IMR-90 (cell line): Measurements from ENCODE around the gene MSANTD4. TPM values are rescaled to one million over a fixed set of nuclear protein-coding genes. Genes with fewer than 3 reads are reported as not detected.
A peak's percentile ranks its signal among the peaks of the same experiment; 100 is the strongest.

Experiments used
- ATAC-seq: fragments of 200-7000 bp; cut with Tn5 transposase; 2 replicates; pipeline ENCODE4 v1.9.1; 2020; ENCODE audit warnings: low read depth, mild to moderate bottlenecking, moderate library complexity
- BruUV-seq: library from RNA; stranded (reverse); fragments of 400-500 nt; replicated peaks from 2 replicates; lab custom pipeline; 2021; lab: Mats Ljungman, UMichigan
- CTCF ChIA-PET: fragments of 300-600 bp; formaldehyde crosslinking; extraction: SDS; loops from one replicate; lab custom pipeline; 2021; ENCODE audit warnings: antibody characterized with exemption; lab: Yijun Ruan, JAX
- POLR2A ChIA-PET: fragments of 300-600 bp; sonication (Branson Sonifier 250); formaldehyde crosslinking; loops from one replicate; lab custom pipeline; 2022; ENCODE audit warnings: antibody characterized with exemption; ENCODE audit not compliant: unreplicated experiment; lab: Charles Lee
- DNase-seq: peaks from one replicate; pipeline ENCODE4 v3.0.0; 2013
- H2AFZ ChIP-seq: replicated peaks from 2 replicates; pipeline ENCODE3; 2013; ENCODE audit warnings: low read length, mild to moderate bottlenecking; ENCODE audit not compliant: poor library complexity
- H2AK5ac ChIP-seq: 2 replicates; pipeline ENCODE4 v1.6.1; 2013; ENCODE audit warnings: low read depth, low read length, inconsistent platforms
- H2AK9ac ChIP-seq: replicated peaks from 2 replicates; pipeline ENCODE3; 2013; ENCODE audit warnings: mild to moderate bottlenecking, low read depth, low read length, moderate library complexity; ENCODE audit not compliant: poor library complexity
- H2BK120ac ChIP-seq: 2 replicates; pipeline ENCODE4 v1.6.1; 2013; ENCODE audit warnings: low read depth, low read length, inconsistent platforms
- H2BK15ac ChIP-seq: 3 replicates; pipeline ENCODE4 v1.6.1; 2013; ENCODE audit warnings: low read depth, low read length, inconsistent platforms
- H2BK20ac ChIP-seq: 2 replicates; pipeline ENCODE4 v1.6.1; 2013; ENCODE audit warnings: low read depth, mild to moderate bottlenecking, inconsistent platforms, low read length, moderate library complexity
- H2BK5ac ChIP-seq: 2 replicates; pipeline ENCODE4 v1.6.1; 2013; ENCODE audit warnings: mild to moderate bottlenecking, low read depth, low read length, inconsistent platforms; ENCODE audit not compliant: poor library complexity, severe bottlenecking
- H3K14ac ChIP-seq: replicated peaks from 2 replicates; pipeline ENCODE4 v1.6.1; 2013; ENCODE audit warnings: low read depth, low read length, inconsistent platforms
- H3K18ac ChIP-seq: 2 replicates; pipeline ENCODE4 v1.6.1; 2013; ENCODE audit warnings: low read depth, low read length, control low read depth
- H3K23ac ChIP-seq: 2 replicates; pipeline ENCODE4 v1.6.1; 2013; ENCODE audit warnings: low read depth, low read length, inconsistent platforms
- H3K27ac ChIP-seq: 2 replicates; pipeline ENCODE4 v1.5.1; 2013; ENCODE audit warnings: mild to moderate bottlenecking, control low read depth, low read length; ENCODE audit not compliant: insufficient read depth
- H3K27me3 ChIP-seq: 2 replicates; pipeline ENCODE4 v1.6.1; 2013; ENCODE audit warnings: low read length; ENCODE audit not compliant: control insufficient read depth, insufficient read depth
- H3K36me3 ChIP-seq: 2 replicates; pipeline ENCODE4 v1.6.1; 2013; ENCODE audit warnings: low read length, mixed read lengths; ENCODE audit not compliant: control insufficient read depth, insufficient read depth
- H3K4ac ChIP-seq: 2 replicates; pipeline ENCODE4 v1.6.1; 2013; ENCODE audit warnings: low read depth, low read length, inconsistent platforms
- H3K4me1 ChIP-seq: 2 replicates; pipeline ENCODE4 v1.6.1; 2013; ENCODE audit warnings: low read length, mixed read lengths; ENCODE audit not compliant: control insufficient read depth, insufficient read depth
- H3K4me2 ChIP-seq: 2 replicates; pipeline ENCODE4 v1.6.1; 2013; ENCODE audit warnings: low read depth, mild to moderate bottlenecking, control low read depth, low read length, moderate library complexity
- H3K4me3 ChIP-seq: 2 replicates; pipeline ENCODE4 v1.5.1; 2013; ENCODE audit warnings: low read depth, mild to moderate bottlenecking, control low read depth, low read length, moderate library complexity; ENCODE audit not compliant: insufficient read depth
- H3K56ac ChIP-seq: 2 replicates; pipeline ENCODE4 v1.6.1; 2013; ENCODE audit warnings: low read length, inconsistent platforms; ENCODE audit not compliant: insufficient read depth; ENCODE audit errors: extremely low read depth
- H3K79me1 ChIP-seq, 2 experiments: 2 replicates each; pipeline ENCODE4 v1.6.1; 2013; ENCODE audit warnings: low read length in 2 of 2, inconsistent platforms in 1 of 2, low read depth in 1 of 2
- H3K9ac ChIP-seq: 2 replicates; pipeline ENCODE4 v1.6.1; 2013; ENCODE audit warnings: low read depth, low read length, control low read depth
- H3K9me1 ChIP-seq: 2 replicates; pipeline ENCODE4 v1.6.1; 2013; ENCODE audit warnings: low read length, inconsistent platforms; ENCODE audit not compliant: insufficient read depth
- H3K9me3 ChIP-seq: 2 replicates; pipeline ENCODE4 v1.6.1; 2013; ENCODE audit warnings: low read length; ENCODE audit not compliant: control insufficient read depth, insufficient read depth
- H4K20me1 ChIP-seq: 2 replicates; pipeline ENCODE4 v1.6.1; 2013; ENCODE audit warnings: low read length, inconsistent platforms; ENCODE audit not compliant: insufficient read depth
- H4K5ac ChIP-seq: 2 replicates; pipeline ENCODE4 v1.6.1; 2013; ENCODE audit warnings: mild to moderate bottlenecking, low read depth, low read length, control low read depth
- H4K8ac ChIP-seq, 2 experiments: 2 replicates each; pipeline ENCODE4 v1.6.1; 2013; ENCODE audit warnings: low read depth in 2 of 2, low read length in 2 of 2, control low read depth in 1 of 2, inconsistent platforms in 1 of 2
- H4K91ac ChIP-seq: 2 replicates; pipeline ENCODE4 v1.6.1; 2013; ENCODE audit warnings: low read depth, low read length, inconsistent platforms; ENCODE audit not compliant: insufficient read depth
- BHLHE40 ChIP-seq: fragments of 150-350 bp; IDR thresholded peaks from 2 replicates; pipeline ENCODE4 v1.6.1; 2016; ENCODE audit warnings: mild to moderate bottlenecking, low read depth, low read length
- CEBPB ChIP-seq: IDR thresholded peaks from 2 replicates; pipeline ENCODE4 v1.6.1; 2012; ENCODE audit warnings: low read depth, low read length, improper control_type of control experiment
- CHD1 ChIP-seq: IDR thresholded peaks from 2 replicates; pipeline ENCODE4 v1.6.1; 2012; ENCODE audit warnings: low read depth, low read length, improper control_type of control experiment
- FOS ChIP-seq: fragments of 150-350 bp; IDR thresholded peaks from 2 replicates; pipeline ENCODE4 v1.6.1; 2016; ENCODE audit warnings: low read depth, low read length
- MAFK ChIP-seq: IDR thresholded peaks from 2 replicates; pipeline ENCODE4 v1.6.1; 2012; ENCODE audit warnings: low read depth, low read length, improper control_type of control experiment
- MAZ ChIP-seq: IDR thresholded peaks from 2 replicates; pipeline ENCODE4 v1.6.1; 2012; ENCODE audit warnings: low read depth, mild to moderate bottlenecking, low read length, improper control_type of control experiment, moderate library complexity, borderline replicate concordance
- MXI1 ChIP-seq: IDR thresholded peaks from 2 replicates; pipeline ENCODE4 v1.6.1; 2012; ENCODE audit warnings: low read depth, mild to moderate bottlenecking, low read length, moderate library complexity, borderline replicate concordance
- NFE2L2 ChIP-seq: fragments of 150-350 bp; IDR thresholded peaks from 2 replicates; pipeline ENCODE4 v1.6.1; 2016; ENCODE audit warnings: low read depth, mild to moderate bottlenecking, low read length
- POLR2A ChIP-seq: IDR thresholded peaks from 2 replicates; pipeline ENCODE4 v1.6.1; 2012; ENCODE audit warnings: mild to moderate bottlenecking, low read depth, low read length
- RCOR1 ChIP-seq: IDR thresholded peaks from 2 replicates; pipeline ENCODE4 v1.6.1; 2012; ENCODE audit warnings: mild to moderate bottlenecking, low read length, improper control_type of control experiment; ENCODE audit not compliant: insufficient replicate concordance
- SMC3 ChIP-seq: fragments of 150-350 bp; IDR thresholded peaks from 2 replicates; pipeline ENCODE4 v1.6.1; 2016; ENCODE audit warnings: low read depth, mild to moderate bottlenecking, antibody characterized with exemption, low read length, moderate library complexity
- WGBS, 2 experiments: methylation state at CpG; one replicate each; pipeline versions ENCODE4 v1.1.5 to v1.1.7; 2013; ENCODE audit warnings: missing lambda C conversion rate in 2 of 2; ENCODE audit not compliant: insufficient read length in 1 of 2; ENCODE audit errors: extremely low coverage in 2 of 2; 5-methylcytosine and 5-hydroxymethylcytosine counted together
- dilution Hi-C: fragments of 300-500 bp; cut with HindIII; formaldehyde crosslinking; loops from one replicate; pipeline ENCODE4 v1.14.3; 2018; ENCODE audit warnings: low sequenced_read_pairs; ENCODE audit not compliant: unreplicated experiment
- in situ Hi-C: fragments of 300-500 bp; cut with MboI; formaldehyde crosslinking; loops from 3 replicates; pipeline ENCODE4 v1.14.3; 2019; ENCODE audit warnings: low sequenced_read_pairs, inconsistent platforms, mixed read lengths
- intact Hi-C: fragments of 100-400 bp; cut with micrococcal nuclease; formaldehyde crosslinking; loops from 2 replicates; pipeline ENCODE4 v1.10.0; 2022
- polyA plus RNA-seq, 3 experiments: library from polyadenylated mRNA; depleted of rRNA; stranded (reverse); fragments of >200 nt; gene quantifications; 2 replicates each; pipeline ENCODE4 v1.2.3, GENCODE V29; 2012; ENCODE audit warnings: low replicate concordance in 1 of 3
- total RNA-seq: library from RNA; depleted of rRNA; stranded (reverse); fragments of >200 nt; gene quantifications from 2 replicates; pipeline ENCODE4 v1.2.3, GENCODE V29; 2012

MSANTD4 gene
- total and polyA plus RNA-seq, 2 of the 4 experiments (the other 2 are of a cell fraction): 9.4 to 18.8 TPM

DNA sequence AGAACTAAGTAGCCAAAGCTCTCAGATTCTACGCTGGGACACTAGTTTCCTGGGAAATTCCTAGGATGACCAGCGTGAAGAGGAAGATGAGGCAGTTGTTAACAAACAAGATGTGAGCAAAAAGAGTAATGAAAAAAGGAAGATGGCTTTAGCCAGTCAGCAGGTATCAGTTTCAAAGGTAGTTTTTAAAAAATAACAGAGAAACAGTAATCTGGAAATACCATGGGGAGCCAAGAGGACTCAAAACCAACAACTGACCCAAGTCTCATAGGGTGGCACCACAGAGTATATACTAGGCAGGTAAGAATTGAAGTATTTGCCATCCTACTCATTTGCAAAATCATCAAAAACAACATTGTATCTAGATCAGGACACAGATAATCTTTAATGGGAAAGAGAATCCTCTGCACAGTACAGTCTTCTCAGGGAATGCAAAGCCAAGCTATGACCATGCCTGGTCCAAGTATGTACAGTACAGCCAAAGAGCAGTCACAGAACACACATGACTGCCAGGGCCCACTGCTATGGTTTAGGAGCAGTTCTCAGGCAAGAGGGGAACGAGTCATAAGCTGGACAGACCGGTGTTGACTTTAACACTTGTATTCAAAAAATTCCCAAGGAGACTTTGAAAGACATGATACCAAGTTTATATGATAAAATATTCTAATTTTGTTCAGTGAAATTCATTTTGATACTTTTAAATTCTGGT lies 20.6 kb downstream of the MSANTD4 start:
- Histone ChIP-seq H3K9ac (no peak overlapping the region), H4K91ac (no peak overlapping the region), H3K36me3 (peaks cover 14% of the 10 kb centered on the region), H4K8ac (no peak overlapping the region), H3K79me1 (peaks cover 20 to 23% of the 10 kb centered on the region in 2 experiments), H2BK20ac (no peak overlapping the region), H3K9me3 (peaks cover 12% of the 10 kb centered on the region), H3K4ac (no peak overlapping the region), H3K14ac (no peak overlapping the region), H4K20me1 (no peaks in the 10 kb centered on the region), H2AK9ac (no peak overlapping the region), H4K5ac (no peak overlapping the region), H3K4me2 (no peak overlapping the region), H2BK15ac (no peak overlapping the region), H2AFZ (no peak overlapping the region), H2BK5ac (no peak overlapping the region), H2AK5ac (no peak overlapping the region), H3K56ac (no peak overlapping the region), H3K27ac (no peak overlapping the region), H3K23ac (no peak overlapping the region), H3K9me1 (no peaks in the 10 kb centered on the region), H3K4me3 (no peak overlapping the region), H3K4me1 (no peaks in the 10 kb centered on the region), H3K27me3 (no peaks in the 10 kb centered on the region), H2BK120ac (no peak overlapping the region), H3K18ac (no peak overlapping the region)
- peak; percentile 52 for DNase-seq
- TF ChIP-seq CHD1 (no peak), FOS (no peak), CEBPB (no peak), BHLHE40 (no peak), NFE2L2 (no peak), MXI1 (no peak), MAFK (no peak), MAZ (no peak), RCOR1 (no peak), SMC3 (no peak), POLR2A (no peak)
- dilution Hi-C loops: no loop called here
- peak; percentile 56 for ATAC-seq
- intact Hi-C loops: no loop called here
- in situ Hi-C loops: no loop called here
- no TSS peak for BruUV-seq
- CTCF ChIA-PET: no interaction called here
- POLR2A ChIA-PET: no interaction called here
- no CpG with 5 or more reads among the region's 4 CpGs for WGBS, 2 experiments
